Measurements from ENCODE around the gene PRR33. TPM values are rescaled to one million over a fixed set of nuclear protein-coding genes. Genes with fewer than 3 reads are reported as not detected.

Gene PRR33
- total RNA-seq, 2 donors from 2014 or later = not detected

- intact Hi-C loops (cut with DNase I) = no loop called here
- Histone ChIP-seq H3K36me3 (replicated peaks in 1 of 2; ENCODE audit: insufficient read depth in 1 of 2, low read depth in 2 of 2) (no peaks in the 10 kb centered on the region), H3K4me3 (no peak overlapping the region), H3K4me1 (no peaks in the 10 kb centered on the region), H3K27ac (no peak overlapping the region), H3K9me3 (no peaks in the 10 kb centered on the region), H3K27me3 (no peaks in the 10 kb centered on the region)
- no peak for ATAC-seq
- DNase-seq = peak in 1 of 4 donors; percentile 23
- WGBS, 2 donors = 37 to 60% methylated on average over 7 to 18 of the region's 18 CpGs
- TF ChIP-seq POLR2A (IDR thresholded peaks at IDR 0.05) = no peak
- TF ChIP-seq CTCF (IDR thresholded peaks at IDR 0.05) = no peak
Measured at GRCh38 chr11:1921574-1922141, 30.0 kb upstream of the PRR33 start.

GRCh38 chr11:1920909-1921573, 29.3 kb upstream of the PRR33 start:
- Histone ChIP-seq H3K4me1 (no peaks in the 10 kb centered on the region), H3K27me3 (no peaks in the 10 kb centered on the region), H3K4me3 (no peak overlapping the region), H3K27ac (no peak overlapping the region), H3K36me3 (replicated peaks in 1 of 2; ENCODE audit: insufficient read depth in 1 of 2, low read depth in 2 of 2) (no peaks in the 10 kb centered on the region), H3K9me3 (no peaks in the 10 kb centered on the region)
- TF ChIP-seq POLR2A (IDR thresholded peaks at IDR 0.05) (no peak), CTCF (IDR thresholded peaks at IDR 0.05) (no peak)
- intact Hi-C loops (cut with DNase I) = no loop called here
- 72% methylated on average over 15 to 21 of the region's 21 CpGs for WGBS, 2 donors
- no peak for ATAC-seq
- no peak for DNase-seq

- Histone ChIP-seq H3K4me3 (no peak overlapping the region), H3K27me3 (no peaks in the 10 kb centered on the region), H3K9me3 (no peaks in the 10 kb centered on the region), H3K27ac (no peak overlapping the region), H3K4me1 (no peaks in the 10 kb centered on the region), H3K36me3 (replicated peaks in 1 of 2; ENCODE audit: insufficient read depth in 1 of 2, low read depth in 2 of 2) (no peaks in the 10 kb centered on the region)
- no peak for TF ChIP-seq POLR2A (IDR thresholded peaks at IDR 0.05)
- no peak for DNase-seq
- intact Hi-C loops (cut with DNase I) = no loop called here
- 75 to 82% methylated on average over 5 to 24 of the region's 25 CpGs for WGBS, 2 donors
- ATAC-seq = no peak
Measured at GRCh38 chr11:1920128-1920908, 28.6 kb upstream of the PRR33 start.

DNA sequence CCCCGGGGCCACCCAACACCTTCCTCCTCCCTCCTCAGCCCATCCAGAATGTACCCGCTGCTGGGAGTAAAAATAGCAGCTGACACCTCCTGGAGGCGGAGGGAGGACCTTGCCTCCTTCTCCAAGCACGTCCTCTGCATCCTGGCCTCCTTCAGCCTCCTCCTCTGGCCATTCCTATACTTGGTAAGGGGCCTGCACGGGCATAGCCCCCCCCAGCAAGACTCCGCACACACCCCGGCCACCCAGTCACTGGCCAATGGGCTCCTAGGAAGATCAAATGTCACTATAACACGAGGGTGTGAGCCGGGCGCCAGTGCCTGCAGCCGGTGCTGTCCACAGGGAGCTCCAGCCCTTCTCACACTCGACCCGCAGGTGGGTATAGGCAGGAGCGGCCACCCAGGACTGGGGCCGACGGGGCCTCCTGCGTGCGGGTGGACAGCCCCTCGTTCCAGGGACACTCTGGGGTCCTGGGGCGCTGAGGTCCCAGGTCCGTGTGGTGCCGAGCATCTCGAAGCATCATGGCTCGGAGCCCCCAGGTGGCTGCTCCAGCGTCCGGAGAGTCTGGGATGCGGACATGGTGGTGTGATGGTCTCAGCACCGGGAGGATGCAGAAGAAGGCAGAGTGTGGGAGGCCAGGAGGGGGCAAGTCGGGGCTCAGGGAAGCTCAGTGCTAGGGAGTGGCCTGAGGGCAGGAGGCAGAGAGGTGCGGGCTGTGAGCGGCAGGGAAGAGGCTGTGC, 27.9 kb upstream of the PRR33 start, which contains the start of gene TNNT3:
TNNT3 (plus strand) TSS at position 313 of the 737 bp plus-strand sequence. CDS start 3,172 bp downstream, outside the sequence.
- WGBS, 2 donors = 64 to 67% methylated on average over 23 to 28 of the region's 31 CpGs
- intact Hi-C loops (cut with DNase I) = no loop called here
- Histone ChIP-seq H3K36me3 (replicated peaks in 1 of 2; ENCODE audit: insufficient read depth in 1 of 2, low read depth in 2 of 2) (no peaks in the 10 kb centered on the region), H3K27me3 (no peaks in the 10 kb centered on the region), H3K9me3 (no peaks in the 10 kb centered on the region), H3K27ac (no peak within 1 kb of the TSS), H3K4me3 (no peak within 1 kb of the TSS), H3K4me1 (no peaks in the 10 kb centered on the region)
- DNase-seq = no peak
- no peak for ATAC-seq
- no peak for TF ChIP-seq CTCF (IDR thresholded peaks at IDR 0.05)
- no peak for TF ChIP-seq POLR2A (IDR thresholded peaks at IDR 0.05)
